ENCODE results near the gene MPDZ.

The MPDZ gene

GRCh38 chr9:13186774-13187173, 92.7 kb downstream of the MPDZ start:
- no peak for DNase-seq (ENCODE audit: low read depth, low spot score)

GRCh38 chr9:13186091-13186490, 93.4 kb downstream of the MPDZ start:
- DNase-seq (ENCODE audit: low read depth, low spot score), result no peak

- DNase-seq (ENCODE audit: low read depth, low spot score), result no peak
Measured at GRCh38 chr9:13181652-13182051, 97.8 kb downstream of the MPDZ start.

- no peak for DNase-seq (ENCODE audit: low read depth, low spot score)
Measured at GRCh38 chr9:13179257-13179656, 100.2 kb downstream of the MPDZ start.

GRCh38 chr9:13175732-13176131, 103.8 kb downstream of the MPDZ start:
- DNase-seq (ENCODE audit: low read depth, low spot score), result no peak

- no peak for DNase-seq (ENCODE audit: low read depth, low spot score)
Measured at GRCh38 chr9:13174906-13175639, 104.4 kb downstream of the MPDZ start.

- no peak for DNase-seq (ENCODE audit: low read depth, low spot score)
Measured at GRCh38 chr9:13173553-13173952, 105.9 kb downstream of the MPDZ start.

- DNase-seq (ENCODE audit: low read depth, low spot score), result no peak
Measured at GRCh38 chr9:13171261-13171660, 108.2 kb downstream of the MPDZ start.

- no peak for DNase-seq (ENCODE audit: low read depth, low spot score)
Measured at GRCh38 chr9:13166996-13167395, 112.5 kb downstream of the MPDZ start.

- DNase-seq (ENCODE audit: low read depth, low spot score), result no peak
Measured at GRCh38 chr9:13165956-13166355, 113.5 kb downstream of the MPDZ start.

- DNase-seq (ENCODE audit: low read depth, low spot score), result no peak
Measured at GRCh38 chr9:13165236-13165945, 114.1 kb downstream of the MPDZ start.

GRCh38 chr9:13163946-13164345, 115.5 kb downstream of the MPDZ start:
- no peak for DNase-seq (ENCODE audit: low read depth, low spot score)

- DNase-seq (ENCODE audit: low read depth, low spot score), result no peak
Measured at GRCh38 chr9:13163287-13163686, 116.2 kb downstream of the MPDZ start.

- no peak for DNase-seq (ENCODE audit: low read depth, low spot score)
Measured at GRCh38 chr9:13160051-13160450, 119.4 kb downstream of the MPDZ start.

GRCh38 chr9:13158986-13159385, 120.5 kb downstream of the MPDZ start:
- DNase-seq (ENCODE audit: low read depth, low spot score), result no peak

GRCh38 chr9:13151489-13151888, 128.0 kb downstream of the MPDZ start:
- no peak for DNase-seq (ENCODE audit: low read depth, low spot score)

GRCh38 chr9:13149454-13149853, 130.0 kb downstream of the MPDZ start:
- no peak for DNase-seq (ENCODE audit: low read depth, low spot score)

GRCh38 chr9:13146840-13147239, 132.7 kb downstream of the MPDZ start:
- DNase-seq (ENCODE audit: low read depth, low spot score), result no peak

GRCh38 chr9:13145340-13145739, 134.2 kb downstream of the MPDZ start:
- DNase-seq (ENCODE audit: low read depth, low spot score), result no peak

- no peak for DNase-seq (ENCODE audit: low read depth, low spot score)
Measured at GRCh38 chr9:13144166-13144775, 135.2 kb downstream of the MPDZ start.

GRCh38 chr9:13143281-13143680, 136.2 kb downstream of the MPDZ start:
- no peak for DNase-seq (ENCODE audit: low read depth, low spot score)

- no peak for DNase-seq (ENCODE audit: low read depth, low spot score)
Measured at GRCh38 chr9:13142776-13143175, 136.7 kb downstream of the MPDZ start.

GRCh38 chr9:13141629-13142028, 137.9 kb downstream of the MPDZ start:
- DNase-seq (ENCODE audit: low read depth, low spot score), result no peak
